ENCODE results near the gene SLC22A23. TPM values are rescaled to one million over a fixed set of nuclear protein-coding genes. Genes with fewer than 3 reads are reported as not detected.
A peak's percentile ranks its signal among the peaks of the same experiment; 100 is the strongest.

SLC22A23 gene
- total RNA-seq = 0.75 and 1.4 TPM in 2 replicates
- 0.33 TPM for total RNA-seq (2013)
- 0.18 and 0.30 TPM in 2 replicates for polyA plus RNA-seq
- 0.69 and 1.8 TPM in 2 replicates for polyA minus RNA-seq

GRCh38 chr6:3456898-3457709 is at the start of gene SLC22A23:
TSS of gene SLC22A23 (minus strand) at chr6:3457050. CDS start at chr6:3456559, 491 bp downstream.
- H3K4me1 Mint-ChIP-seq = peaks cover 5% of the 10 kb centered on the region
- H3K4me3 Mint-ChIP-seq = peak within 1 kb of the TSS; percentile 81
- WGBS (ENCODE audit: insufficient coverage) = under 1% methylated on average over 84 of the region's 97 CpGs
- Histone ChIP-seq H3K9me3 (ENCODE audit: control extremely low read depth in 1 of 3, control insufficient read depth in 2 of 3, insufficient read depth in 1 of 3, low read length in 2 of 3) (peaks cover 0 to 2% (median 0%) of the 10 kb centered on the region in 3 donors), H3K4me2 (replicated peaks; ENCODE audit: low read depth, low read length, poor library complexity, severe bottlenecking) (peak within 1 kb of the TSS; percentile 89), H2AFZ (ENCODE audit: insufficient read depth, low read depth, low read length, poor library complexity, severe bottlenecking) (peak within 1 kb of the TSS; percentile 59), H3K9ac (ENCODE audit: low read length) (peak within 1 kb of the TSS; percentile 62), H3K27me3 (replicated peaks in 1 of 4; ENCODE audit: control extremely low read depth in 1 of 4, control insufficient read depth in 3 of 4, insufficient read depth in 4 of 4, low read length in 3 of 4) (peaks cover 0 to 56% (median 41%) of the 10 kb centered on the region in 4 experiments), H4K20me1 (ENCODE audit: control insufficient read depth, insufficient read depth, low read length, poor library complexity, severe bottlenecking) (no peaks in the 10 kb centered on the region), H3K4me1 (ENCODE audit: control insufficient read depth in 2 of 2, insufficient read depth in 2 of 2, low read length in 2 of 2) (peaks cover 23 to 24% of the 10 kb centered on the region in 2 donors), H3K36me3 (replicated peaks in 1 of 2; ENCODE audit: control extremely low read depth in 1 of 2, control insufficient read depth in 1 of 2, extremely low read depth in 1 of 2, insufficient read depth in 2 of 2, low read length in 1 of 2) (no peaks in the 10 kb centered on the region), H3K79me2 (ENCODE audit: control insufficient read depth, insufficient read depth, low read length) (no peaks in the 10 kb centered on the region), H3K4me3 (ENCODE audit: control extremely low read depth in 1 of 5, extremely low read depth in 1 of 5, insufficient read depth in 1 of 5, low read depth in 2 of 5, low read length in 4 of 5) (peak within 1 kb of the TSS in 4 of 5 experiments; percentile 25 to 51 (median 45)), H3K27ac (ENCODE audit: low read length in 2 of 2) (no peak within 1 kb of the TSS)
- TF ChIP-seq EZH2 (IDR thresholded peaks at IDR 0.05; ENCODE audit: borderline replicate concordance, insufficient read depth, low read depth, low read length, poor library complexity, severe bottlenecking) (no peak), CTCF (IDR thresholded peaks at IDR 0.05) (peak; percentile 75)
- peaks cover 38% of the 10 kb centered on the region for H3K27me3 Mint-ChIP-seq
- ChIA-PET CTCF (no interaction called here), POLR2A (interaction anchor here (1.2 kb wide), 1 partner anchor 200 kb away, joined by 6 read pairs; no protein-coding TSS in a partner anchor)
- intact Hi-C loops (cut with micrococcal nuclease) = loop anchor here (1.0 to 10.0 kb wide), 5 partner anchors 100 to 698 kb away; no protein-coding TSS in a partner anchor
- ATAC-seq (ENCODE audit: low read depth) (peak; percentile 80), DNase-seq (peak; percentile 81)
- peak within 1 kb of the TSS; percentile 42 for H3K27ac Mint-ChIP-seq
- no peaks in the 10 kb centered on the region for H3K9me3 Mint-ChIP-seq (ENCODE audit: insufficient read depth)

GRCh38 chr6:3506200-3506599 is 49.4 kb upstream of the SLC22A23 start:
- H3K36me3 ChIP-seq (replicated peaks in 1 of 2; ENCODE audit: control extremely low read depth in 1 of 2, control insufficient read depth in 1 of 2, extremely low read depth in 1 of 2, insufficient read depth in 2 of 2, low read length in 1 of 2) = no peaks in the 10 kb centered on the region
- no peak overlapping the region for H3K27ac ChIP-seq (ENCODE audit: low read length in 2 of 2)
- intact Hi-C loops (cut with micrococcal nuclease) = no loop called here
- CTCF ChIA-PET = no interaction called here
- Mint-ChIP-seq H3K4me1 (no peaks in the 10 kb centered on the region), H3K9me3 (ENCODE audit: insufficient read depth) (no peaks in the 10 kb centered on the region), H3K27ac (no peak overlapping the region), H3K27me3 (peaks cover 27% of the 10 kb centered on the region), H3K4me3 (no peak overlapping the region)
- H4K20me1 ChIP-seq (ENCODE audit: control insufficient read depth, insufficient read depth, low read length, poor library complexity, severe bottlenecking) = no peaks in the 10 kb centered on the region
- no peaks in the 10 kb centered on the region for H3K9me3 ChIP-seq (ENCODE audit: control extremely low read depth in 1 of 3, control insufficient read depth in 2 of 3, insufficient read depth in 1 of 3, low read length in 2 of 3)
- no peak overlapping the region for H3K4me2 ChIP-seq (replicated peaks; ENCODE audit: low read depth, low read length, poor library complexity, severe bottlenecking)
- no peaks in the 10 kb centered on the region for H3K27me3 ChIP-seq (replicated peaks in 1 of 4; ENCODE audit: control extremely low read depth in 1 of 4, control insufficient read depth in 3 of 4, insufficient read depth in 4 of 4, low read length in 3 of 4)
- no peaks in the 10 kb centered on the region for H3K79me2 ChIP-seq (ENCODE audit: control insufficient read depth, insufficient read depth, low read length)
- POLR2A ChIA-PET = no interaction called here
- WGBS (ENCODE audit: insufficient coverage) = 71% methylated on average over 4 of the region's 4 CpGs
- no peak overlapping the region for H2AFZ ChIP-seq (ENCODE audit: insufficient read depth, low read depth, low read length, poor library complexity, severe bottlenecking)
- H3K4me3 ChIP-seq (ENCODE audit: control extremely low read depth in 1 of 5, extremely low read depth in 1 of 5, insufficient read depth in 1 of 5, low read depth in 2 of 5, low read length in 4 of 5) = no peak overlapping the region
- ATAC-seq (ENCODE audit: low read depth) (no peak), DNase-seq (no peak)
- H3K4me1 ChIP-seq (ENCODE audit: control insufficient read depth in 2 of 2, insufficient read depth in 2 of 2, low read length in 2 of 2) = no peaks in the 10 kb centered on the region
- TF ChIP-seq EZH2 (IDR thresholded peaks at IDR 0.05; ENCODE audit: borderline replicate concordance, insufficient read depth, low read depth, low read length, poor library complexity, severe bottlenecking) (no peak), CTCF (IDR thresholded peaks at IDR 0.05) (no peak)
- H3K9ac ChIP-seq (ENCODE audit: low read length) = no peak overlapping the region
